GM12891 (cell line): Measurements from ENCODE around the gene BCL7C.

Experiments used
- POLR2A ChIP-seq: IDR thresholded peaks from 2 replicates; pipeline ENCODE4 v1.6.1; 2011; ENCODE audit warnings: low read depth, low read length, control low read depth
- POLR2AphosphoS5 ChIP-seq: IDR thresholded peaks from 2 replicates; pipeline ENCODE4 v1.6.1; 2011; ENCODE audit warnings: low read depth, low read length, control low read depth
- SPI1 ChIP-seq: IDR thresholded peaks from 2 replicates; pipeline ENCODE4 v1.6.1; 2011; ENCODE audit warnings: low read depth, low read length, control low read depth

- no peak for TF ChIP-seq SPI1
- TF ChIP-seq POLR2A: no peak
- no peak for TF ChIP-seq POLR2AphosphoS5
Measured at GRCh38 chr16:30838876-30839471, 54.9 kb downstream of the BCL7C start.
